GM21367 (cell line): Measurements from ENCODE around the gene UGT1A8.

Experiments
- ATAC-seq: cut with Tn5 transposase; IDR thresholded peaks from one replicate; pipeline ENCODE4 v1.9.1; 2021; ENCODE audit not compliant: unreplicated experiment

Gene UGT1A8

DNA sequence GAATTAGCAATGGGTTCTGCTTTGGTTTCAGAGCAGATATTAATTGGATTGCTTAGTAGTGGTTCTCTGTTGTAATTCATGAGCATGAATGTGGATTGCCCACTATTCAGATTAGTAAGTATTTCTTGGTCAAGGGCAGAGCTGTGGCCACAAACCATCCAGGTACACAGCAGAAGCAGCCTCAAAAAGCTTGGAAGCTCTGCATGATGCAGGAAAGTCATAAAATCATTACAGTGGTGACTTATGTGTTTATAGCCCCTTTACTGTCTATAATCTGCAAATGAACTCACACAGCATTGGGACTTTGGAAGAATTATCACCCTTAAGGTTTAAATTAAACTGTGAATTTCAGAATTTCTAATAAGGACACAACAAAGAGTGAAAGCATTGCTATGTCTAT, 140.7 kb downstream of the UGT1A8 start:
- ATAC-seq: no peak

DNA sequence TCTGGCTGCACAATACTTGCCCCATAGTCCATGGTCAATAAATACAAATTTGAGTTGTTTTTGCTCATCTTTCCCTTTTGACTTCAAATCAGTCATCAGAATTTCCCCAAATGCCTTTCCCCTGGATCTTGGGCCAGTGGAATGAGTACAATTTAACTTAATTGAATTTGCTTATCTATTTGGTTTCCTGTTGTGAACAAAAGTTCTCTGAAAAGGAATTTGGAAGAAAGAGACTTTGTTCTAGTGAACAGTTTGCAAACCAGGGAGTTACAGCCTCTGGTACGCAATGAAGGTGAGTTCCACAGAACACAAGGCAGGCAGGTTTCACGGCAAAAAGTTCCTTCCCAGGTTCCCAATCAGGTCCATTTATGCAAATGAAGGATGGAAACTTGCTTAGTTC, 141.4 kb downstream of the UGT1A8 start:
- ATAC-seq: no peak

DNA sequence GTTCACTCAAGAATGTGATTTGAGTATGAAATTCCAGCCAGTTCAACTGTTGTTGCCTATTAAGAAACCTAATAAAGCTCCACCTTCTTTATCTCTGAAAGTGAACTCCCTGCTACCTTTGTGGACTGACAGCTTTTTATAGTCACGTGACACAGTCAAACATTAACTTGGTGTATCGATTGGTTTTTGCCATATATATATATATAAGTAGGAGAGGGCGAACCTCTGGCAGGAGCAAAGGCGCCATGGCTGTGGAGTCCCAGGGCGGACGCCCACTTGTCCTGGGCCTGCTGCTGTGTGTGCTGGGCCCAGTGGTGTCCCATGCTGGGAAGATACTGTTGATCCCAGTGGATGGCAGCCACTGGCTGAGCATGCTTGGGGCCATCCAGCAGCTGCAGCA, 142.6 kb downstream of the UGT1A8 start, which contains the start of gene UGT1A1:
UGT1A1 (plus strand) TSS at position 228 of the 400 bp plus-strand sequence; CDS start at position 246, 18 bp downstream.
- no peak for ATAC-seq

DNA sequence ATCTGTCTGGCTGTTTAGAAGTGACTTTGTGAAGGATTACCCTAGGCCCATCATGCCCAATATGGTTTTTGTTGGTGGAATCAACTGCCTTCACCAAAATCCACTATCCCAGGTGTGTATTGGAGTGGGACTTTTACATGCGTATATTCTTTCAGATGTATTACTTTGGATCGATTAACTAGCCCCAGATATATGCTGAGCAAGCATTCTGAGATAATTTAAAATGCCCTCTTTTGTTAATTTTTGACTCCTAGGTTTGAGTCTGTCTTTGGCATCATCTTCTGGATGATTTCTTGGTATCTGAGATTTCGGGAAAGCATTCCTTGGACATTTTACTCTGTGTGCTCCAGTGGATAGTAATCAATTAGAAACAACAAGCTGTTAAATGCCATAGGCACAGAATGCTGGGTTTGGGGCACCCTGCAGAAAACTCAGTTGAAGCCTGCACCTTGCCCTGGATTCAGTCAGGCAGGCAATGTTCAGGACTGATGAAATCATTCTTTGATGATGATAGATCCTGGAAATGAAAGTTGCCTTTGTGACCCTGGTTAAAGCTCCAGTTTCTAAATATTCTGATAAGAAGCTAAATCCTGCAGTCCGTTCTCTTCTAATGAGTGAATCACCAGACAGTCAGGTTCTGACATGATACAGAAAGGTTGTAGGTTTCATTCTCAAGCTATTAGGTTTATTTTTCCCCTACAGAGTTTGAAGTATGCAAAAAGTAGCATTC, 143.8 kb downstream of the UGT1A8 start:
- no peak for ATAC-seq

DNA sequence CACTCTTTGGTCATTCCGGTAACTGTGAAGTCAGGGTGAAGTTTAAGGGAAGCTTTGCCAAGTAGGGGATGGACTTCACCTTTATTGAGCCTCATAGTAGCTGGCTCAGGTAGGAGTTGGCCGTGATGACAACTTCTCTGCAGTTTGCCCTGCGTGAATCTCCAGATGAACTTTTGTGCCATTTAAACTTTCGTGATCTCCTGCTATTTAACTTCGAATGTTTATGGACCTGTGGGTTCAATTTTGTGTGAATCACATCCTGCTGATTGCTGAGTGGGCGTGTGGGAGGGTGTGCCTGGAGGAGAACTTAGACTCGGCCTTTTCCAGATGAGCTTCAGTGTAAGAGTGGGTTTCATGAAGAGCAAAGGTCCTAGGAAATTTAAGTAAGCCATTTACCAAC, 146.8 kb downstream of the UGT1A8 start:
- ATAC-seq: no peak

DNA sequence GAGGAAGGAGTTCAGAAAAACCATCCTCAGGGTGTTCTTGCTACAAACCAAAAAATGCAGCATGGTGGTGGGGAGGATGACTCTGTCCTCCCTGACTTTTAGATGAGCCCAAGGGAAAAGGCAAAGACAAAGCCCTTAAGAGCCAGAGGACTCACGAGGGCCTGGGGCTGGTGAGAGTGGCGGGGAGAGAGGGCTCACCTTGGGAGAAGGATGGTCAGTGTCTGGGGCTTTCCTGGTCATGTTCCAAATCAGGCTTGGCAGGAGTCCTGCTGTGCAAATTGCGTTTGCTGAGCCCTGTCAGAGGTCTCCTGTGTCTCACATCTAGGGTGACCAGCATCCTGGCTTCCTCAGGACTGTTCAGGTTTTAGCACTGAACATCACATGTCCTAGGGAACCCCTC, 147.3 kb downstream of the UGT1A8 start:
- ATAC-seq: no peak

DNA sequence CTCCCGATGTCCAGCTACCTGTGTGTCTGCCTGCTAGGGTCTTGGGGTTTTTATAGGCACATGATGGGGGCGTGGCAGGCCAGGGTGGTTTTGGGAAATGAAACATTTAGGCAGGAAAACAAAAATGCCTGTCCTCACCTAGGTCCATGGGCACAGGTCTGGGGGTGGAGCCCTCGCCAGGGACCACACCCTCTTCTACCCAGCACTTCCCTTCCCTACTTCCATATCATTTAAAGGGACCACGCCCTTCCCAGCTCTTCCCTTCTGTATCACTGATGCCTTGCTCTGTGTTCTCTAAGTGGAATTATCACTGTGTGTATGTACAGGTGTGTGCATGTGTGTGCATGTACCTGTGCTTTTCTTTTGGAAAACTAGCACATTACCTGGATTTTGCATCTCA, 149.0 kb downstream of the UGT1A8 start:
- no peak for ATAC-seq

DNA sequence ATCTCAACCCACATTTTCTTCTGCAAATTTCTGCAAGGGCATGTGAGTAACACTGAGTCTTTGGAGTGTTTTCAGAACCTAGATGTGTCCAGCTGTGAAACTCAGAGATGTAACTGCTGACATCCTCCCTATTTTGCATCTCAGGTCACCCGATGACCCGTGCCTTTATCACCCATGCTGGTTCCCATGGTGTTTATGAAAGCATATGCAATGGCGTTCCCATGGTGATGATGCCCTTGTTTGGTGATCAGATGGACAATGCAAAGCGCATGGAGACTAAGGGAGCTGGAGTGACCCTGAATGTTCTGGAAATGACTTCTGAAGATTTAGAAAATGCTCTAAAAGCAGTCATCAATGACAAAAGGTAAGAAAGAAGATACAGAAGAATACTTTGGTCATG, 150.6 kb downstream of the UGT1A8 start:
- ATAC-seq: no peak

DNA sequence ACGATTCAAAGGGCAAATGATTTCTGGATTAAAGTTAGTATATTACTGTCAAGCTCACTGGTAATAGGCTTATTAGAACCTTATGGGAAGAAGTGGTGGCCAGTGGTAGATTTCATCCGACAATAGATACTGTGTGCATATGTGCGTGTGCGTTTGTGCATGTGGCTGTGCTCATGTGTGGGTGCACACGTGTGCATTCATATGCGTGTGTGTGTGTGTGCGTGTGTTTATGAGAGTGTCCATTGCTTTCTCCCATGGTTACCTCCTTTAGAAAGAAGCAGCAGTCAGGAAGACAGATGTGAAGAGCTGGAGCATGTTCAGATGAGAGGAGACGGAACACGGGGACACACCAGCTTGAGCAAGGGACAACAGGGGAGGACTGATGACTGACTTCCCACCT, 151.8 kb downstream of the UGT1A8 start:
- ATAC-seq: no peak

DNA sequence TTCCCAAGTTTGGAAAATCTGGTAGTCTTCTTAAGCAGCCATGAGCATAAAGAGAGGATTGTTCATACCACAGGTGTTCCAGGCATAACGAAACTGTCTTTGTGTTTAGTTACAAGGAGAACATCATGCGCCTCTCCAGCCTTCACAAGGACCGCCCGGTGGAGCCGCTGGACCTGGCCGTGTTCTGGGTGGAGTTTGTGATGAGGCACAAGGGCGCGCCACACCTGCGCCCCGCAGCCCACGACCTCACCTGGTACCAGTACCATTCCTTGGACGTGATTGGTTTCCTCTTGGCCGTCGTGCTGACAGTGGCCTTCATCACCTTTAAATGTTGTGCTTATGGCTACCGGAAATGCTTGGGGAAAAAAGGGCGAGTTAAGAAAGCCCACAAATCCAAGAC, 154.7 kb downstream of the UGT1A8 start:
- ATAC-seq: no peak

DNA sequence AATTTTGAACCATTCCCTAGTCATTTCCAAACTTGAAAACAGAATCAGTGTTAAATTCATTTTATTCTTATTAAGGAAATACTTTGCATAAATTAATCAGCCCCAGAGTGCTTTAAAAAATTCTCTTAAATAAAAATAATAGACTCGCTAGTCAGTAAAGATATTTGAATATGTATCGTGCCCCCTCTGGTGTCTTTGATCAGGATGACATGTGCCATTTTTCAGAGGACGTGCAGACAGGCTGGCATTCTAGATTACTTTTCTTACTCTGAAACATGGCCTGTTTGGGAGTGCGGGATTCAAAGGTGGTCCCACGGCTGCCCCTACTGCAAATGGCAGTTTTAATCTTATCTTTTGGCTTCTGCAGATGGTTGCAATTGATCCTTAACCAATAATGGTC, 155.2 kb downstream of the UGT1A8 start:
- ATAC-seq: no peak

DNA sequence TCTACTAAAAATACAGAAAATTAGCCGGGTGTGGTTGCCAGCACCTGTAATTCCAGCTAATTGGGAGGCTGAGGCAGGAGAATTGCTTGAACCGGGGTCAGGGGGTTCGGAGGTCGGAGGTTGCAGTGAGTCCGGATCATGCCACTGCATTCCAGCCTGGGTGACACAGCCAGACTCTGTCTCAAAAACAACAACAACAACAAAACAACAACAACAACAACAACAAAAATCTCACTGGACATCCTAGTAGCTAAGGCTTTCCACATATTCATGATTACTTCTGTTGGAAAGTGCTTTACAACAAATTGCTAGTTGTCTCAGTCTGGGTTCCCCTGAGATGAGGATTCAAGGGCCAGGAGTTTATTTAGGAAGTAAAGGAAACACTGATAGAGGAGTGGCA, 156.4 kb downstream of the UGT1A8 start:
- ATAC-seq: no peak

DNA sequence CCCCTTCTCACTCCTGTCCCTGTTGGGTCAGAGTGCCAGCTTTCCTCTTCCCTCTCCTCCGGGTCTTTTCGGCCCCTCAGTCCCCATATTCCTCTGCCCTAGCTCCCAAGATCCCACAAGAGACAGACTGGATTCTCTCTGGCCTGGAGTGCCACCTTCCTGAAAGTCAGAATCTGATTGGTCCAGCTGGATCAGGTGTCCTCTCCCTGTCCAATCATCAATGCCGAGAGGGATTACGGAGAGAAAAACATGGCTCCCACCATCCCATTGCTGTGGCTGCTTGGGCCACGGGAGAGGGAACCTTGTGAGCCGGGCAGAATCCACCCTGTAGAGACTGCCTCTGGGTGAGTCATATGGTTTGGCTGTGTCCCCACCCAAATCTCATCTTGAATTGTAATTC, 158.0 kb downstream of the UGT1A8 start:
- no peak for ATAC-seq

DNA sequence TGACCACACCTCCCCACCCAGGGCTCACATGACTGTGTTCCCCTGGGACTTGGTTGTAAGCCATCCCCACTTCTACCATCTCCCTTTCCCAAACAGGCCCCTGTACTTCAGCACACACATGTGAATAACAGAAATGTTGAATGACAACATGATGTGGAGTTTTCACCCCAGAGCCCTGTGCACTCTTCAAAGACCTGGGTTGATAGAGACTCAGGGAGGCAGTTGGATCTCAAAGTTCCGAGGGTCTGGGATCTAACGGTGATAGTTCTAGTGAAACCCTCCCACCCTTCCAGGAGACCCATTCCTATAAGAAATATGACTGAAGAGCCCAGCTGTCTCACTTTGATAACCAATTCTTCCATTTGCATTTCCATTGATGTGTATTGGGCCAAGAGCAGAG, 160.6 kb downstream of the UGT1A8 start, which contains the start of gene MROH2A:
MROH2A (plus strand) TSS at position 301 of the 400 bp plus-strand sequence. CDS start 1,029 bp downstream, outside the sequence.
- no peak for ATAC-seq

DNA sequence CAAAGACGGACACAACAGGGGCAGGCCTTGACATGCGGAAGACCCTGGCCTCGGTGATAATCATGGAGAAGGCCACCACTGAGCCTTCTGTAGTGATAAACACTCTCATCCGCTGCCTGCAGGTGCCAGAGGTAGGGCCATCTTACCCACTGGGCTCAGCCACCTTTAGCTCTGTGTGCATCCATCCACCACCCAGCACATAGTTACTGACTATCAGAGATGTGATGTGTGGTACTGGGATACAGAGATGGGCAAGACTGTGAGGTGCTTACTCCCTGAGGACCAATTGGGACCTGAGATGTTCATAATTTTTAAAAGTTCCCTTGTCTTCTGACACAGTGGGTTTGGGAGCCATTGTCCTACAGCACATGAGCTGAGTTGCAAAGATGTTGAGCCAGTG, 162.3 kb downstream of the UGT1A8 start:
- no peak for ATAC-seq

DNA sequence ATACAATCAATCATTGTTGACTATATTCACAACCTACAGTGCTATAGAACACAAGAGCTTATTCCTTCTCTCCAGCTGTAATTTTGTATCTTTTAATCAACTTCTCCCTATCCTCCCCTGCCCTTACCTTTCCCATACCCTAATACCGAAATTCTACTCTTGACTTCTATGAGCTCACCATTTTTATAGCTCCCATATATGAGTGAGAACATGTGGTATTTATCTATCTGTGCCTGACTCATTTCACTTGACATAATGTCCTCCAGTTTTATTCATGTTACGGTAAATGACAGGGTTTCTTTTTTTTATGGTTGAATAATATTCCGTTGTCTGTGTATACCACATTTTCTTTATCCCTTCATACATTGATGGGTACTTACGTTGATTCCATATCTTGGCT, 163.3 kb downstream of the UGT1A8 start:
- no peak for ATAC-seq

DNA sequence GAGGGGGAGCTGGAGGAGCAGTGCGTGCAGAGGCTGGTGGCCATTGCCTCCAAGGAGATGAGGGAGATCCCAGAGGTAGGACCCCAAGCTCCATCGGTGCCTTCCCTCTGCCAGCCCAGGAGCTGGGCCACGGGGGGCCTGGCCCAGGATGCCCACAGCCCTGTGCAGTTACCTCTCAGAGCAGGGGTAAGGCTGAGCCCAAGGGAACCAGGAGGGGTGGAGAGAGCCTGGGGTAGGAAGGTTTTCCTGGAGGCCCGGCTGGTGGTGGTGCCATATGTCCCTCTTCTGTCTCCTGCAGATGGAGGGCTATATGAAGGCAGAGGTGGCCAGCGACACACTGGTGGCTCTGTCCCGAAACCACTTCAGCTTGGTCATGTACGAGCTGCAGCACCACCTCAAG, 172.1 kb downstream of the UGT1A8 start:
- ATAC-seq: no peak

DNA sequence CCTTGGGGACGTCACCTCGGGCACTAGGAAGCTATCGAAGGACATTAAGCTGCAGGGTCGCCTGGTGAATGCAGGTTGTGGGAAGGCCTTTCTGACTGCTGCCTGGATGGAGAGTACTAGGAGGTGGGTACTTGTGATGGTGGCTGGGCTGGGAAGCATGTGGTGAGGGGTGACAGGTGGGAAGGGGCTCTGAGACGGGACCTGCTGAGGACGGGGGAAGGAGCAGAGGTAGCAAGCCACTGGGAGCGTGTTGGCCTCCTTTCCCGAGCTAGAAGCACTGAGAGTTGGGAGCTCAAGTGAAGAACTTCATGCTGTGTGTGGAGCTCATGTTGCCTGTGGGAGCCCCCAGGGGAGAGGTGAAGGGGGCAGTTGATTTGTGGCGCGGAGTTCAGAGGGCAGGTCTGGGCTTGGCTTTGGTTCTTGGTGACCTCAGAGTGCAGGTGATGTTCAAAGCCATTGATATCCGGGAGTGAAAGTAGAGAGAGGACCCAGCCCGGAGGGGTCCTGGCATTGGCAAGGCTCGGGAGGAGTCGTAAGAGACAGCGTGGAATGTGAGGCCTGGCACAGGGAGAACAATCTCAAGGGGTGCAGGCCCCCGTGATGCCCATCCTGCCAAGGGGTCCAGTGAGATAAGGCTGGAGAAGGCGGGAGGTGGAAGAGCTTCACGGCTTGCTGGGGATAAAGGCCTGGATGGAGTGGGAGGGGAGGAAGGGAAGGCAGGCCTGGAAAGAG, 173.9 kb downstream of the UGT1A8 start:
- ATAC-seq: no peak

DNA sequence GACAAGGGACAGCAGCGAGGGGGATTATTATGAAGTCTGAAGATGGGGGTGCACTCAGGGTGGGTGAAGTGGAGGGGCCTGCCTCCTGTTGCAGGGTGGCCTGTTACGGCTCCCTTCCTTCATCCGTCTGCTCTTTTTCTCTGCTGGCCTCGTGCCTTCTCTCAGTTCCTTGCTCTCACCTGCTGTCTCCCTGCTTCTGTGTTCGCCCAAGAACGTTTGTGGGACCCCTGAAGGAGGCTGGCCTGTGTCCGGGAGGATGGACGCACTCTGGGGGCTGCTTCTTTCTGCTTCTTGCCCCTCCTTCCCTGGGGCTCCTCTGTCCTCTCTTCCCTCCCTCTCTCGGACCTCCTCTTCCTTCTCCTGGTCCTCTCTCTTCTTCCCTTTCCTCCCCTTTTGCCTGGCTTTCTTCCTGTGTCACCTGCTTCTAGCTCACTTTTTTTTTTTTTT, 174.5 kb downstream of the UGT1A8 start:
- no peak for ATAC-seq

DNA sequence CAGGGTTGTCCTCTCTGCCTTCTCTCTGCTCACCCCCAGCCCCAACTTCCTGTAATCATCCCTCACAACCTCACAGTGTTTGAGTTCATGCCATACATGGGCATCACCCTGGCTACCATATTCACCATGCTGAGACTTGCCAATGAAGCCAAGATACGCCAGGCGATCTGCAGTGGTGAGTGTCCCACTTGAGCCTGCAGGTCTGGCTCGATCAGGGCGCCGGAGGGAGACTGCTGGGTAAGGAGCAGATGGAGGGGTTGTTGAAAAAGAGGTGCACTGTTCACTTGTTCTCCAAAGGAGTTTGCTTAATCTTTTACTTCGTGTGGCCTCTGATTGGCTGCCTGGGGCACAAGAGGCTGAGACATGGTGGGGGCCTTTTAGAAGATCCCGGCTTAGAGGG, 175.3 kb downstream of the UGT1A8 start:
- no peak for ATAC-seq

DNA sequence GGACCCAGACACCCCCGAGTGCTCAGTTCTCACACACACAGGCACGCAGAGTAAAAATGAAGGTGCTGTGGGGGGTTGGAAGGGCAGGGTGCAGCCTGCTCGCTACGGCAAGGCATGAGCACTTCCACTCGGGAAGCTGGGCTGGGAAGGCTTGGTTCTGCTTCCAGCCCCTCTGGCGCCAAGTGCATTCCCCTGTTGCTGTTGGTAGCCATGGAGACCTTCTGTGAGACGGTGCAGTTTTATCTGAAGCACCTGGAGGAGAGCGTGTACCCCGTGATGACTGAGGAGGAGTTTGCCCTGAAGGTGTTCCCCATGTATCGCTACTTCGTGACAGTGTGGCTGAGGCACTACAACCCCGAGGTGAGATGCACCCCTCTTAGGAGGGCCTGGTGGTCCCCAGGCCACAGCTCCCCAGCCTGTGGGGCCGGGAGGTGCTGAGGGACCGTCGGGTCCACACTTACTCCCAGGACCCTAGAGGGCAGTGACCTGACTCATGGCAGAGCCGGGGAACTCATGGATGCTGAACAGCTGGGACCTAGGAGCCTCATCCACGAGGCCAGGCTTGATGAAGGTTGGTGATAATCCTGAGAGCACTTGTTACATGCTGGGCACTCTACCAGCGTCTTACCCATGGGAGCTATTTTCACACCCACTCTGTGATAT, 176.2 kb downstream of the UGT1A8 start:
- ATAC-seq: no peak

DNA sequence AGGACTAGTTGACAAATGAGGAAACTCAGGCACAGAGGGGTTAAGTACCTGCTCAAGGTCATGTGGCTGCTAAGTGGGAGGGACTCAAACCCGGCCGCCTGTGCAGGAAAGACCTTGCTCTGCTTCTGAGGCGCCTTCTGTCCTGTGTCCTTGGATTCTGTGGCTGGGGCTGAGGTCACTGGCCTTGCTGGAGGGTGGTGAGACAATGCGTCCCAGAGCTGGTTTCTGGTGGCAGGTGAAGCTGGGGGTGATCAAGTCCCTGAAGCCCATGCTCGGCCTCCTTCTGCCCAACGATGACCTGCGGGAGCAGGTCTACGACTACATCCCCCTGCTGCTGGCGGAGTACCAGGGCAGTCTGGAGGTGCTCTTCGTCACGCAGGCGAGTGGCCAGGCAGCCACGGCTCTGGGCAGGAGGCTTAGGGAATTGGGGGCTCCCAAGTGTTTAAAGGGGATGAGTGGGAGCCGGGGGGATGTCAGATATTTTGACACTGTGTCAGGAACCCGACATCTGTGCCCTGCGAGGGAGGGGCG, 176.8 kb downstream of the UGT1A8 start:
- no peak for ATAC-seq
